ENCODE measurements around the gene ARFGEF2.
A peak's percentile ranks its signal among the peaks of the same experiment; 100 is the strongest.

Gene ARFGEF2

GRCh38 chr20:48899881-48900280 lies 21.6 kb upstream of the ARFGEF2 start:
- no peak for DNase-seq

GRCh38 chr20:48901326-48901725 lies 20.2 kb upstream of the ARFGEF2 start:
- DNase-seq = no peak

- DNase-seq = no peak
Observed at GRCh38 chr20:48903705-48904104, 17.8 kb upstream of the ARFGEF2 start.

- peak; percentile 60 for DNase-seq
Observed at GRCh38 chr20:48904566-48905296, 16.8 kb upstream of the ARFGEF2 start.

GRCh38 chr20:48905297-48905647 lies 16.2 kb upstream of the ARFGEF2 start:
- no peak for DNase-seq

GRCh38 chr20:48906221-48906877 lies 15.2 kb upstream of the ARFGEF2 start:
- no peak for DNase-seq

GRCh38 chr20:48908656-48909319 lies 12.7 kb upstream of the ARFGEF2 start:
- no peak for DNase-seq

GRCh38 chr20:48909910-48910309 lies 11.6 kb upstream of the ARFGEF2 start:
- no peak for DNase-seq

- no peak for DNase-seq
Observed at GRCh38 chr20:48910347-48910781, 11.1 kb upstream of the ARFGEF2 start.

- DNase-seq = no peak
Observed at GRCh38 chr20:48912065-48912464, 9.4 kb upstream of the ARFGEF2 start.

GRCh38 chr20:48916699-48917098 lies 4.8 kb upstream of the ARFGEF2 start:
- DNase-seq = no peak

GRCh38 chr20:48919336-48919881 lies 2.1 kb upstream of the ARFGEF2 start:
- DNase-seq = peak; percentile 66

- DNase-seq = peak; percentile 76
Observed at GRCh38 chr20:48919882-48920526, 1.5 kb upstream of the ARFGEF2 start.

GRCh38 chr20:48920527-48921167 lies 864 bp upstream of the ARFGEF2 start:
- no peak for DNase-seq

- DNase-seq = peak; percentile 85
Observed at GRCh38 chr20:48921883-48922820, 641 bp downstream of the ARFGEF2 start.

GRCh38 chr20:48923149-48923718 lies 1.7 kb downstream of the ARFGEF2 start:
- no peak for DNase-seq

- no peak for DNase-seq
Observed at GRCh38 chr20:48924756-48925109, 3.2 kb downstream of the ARFGEF2 start.

GRCh38 chr20:48926267-48926666 lies 4.8 kb downstream of the ARFGEF2 start:
- no peak for DNase-seq

GRCh38 chr20:48926821-48927220 lies 5.3 kb downstream of the ARFGEF2 start:
- DNase-seq = no peak

- no peak for DNase-seq
Observed at GRCh38 chr20:48928832-48929725, 7.6 kb downstream of the ARFGEF2 start.

All from islet precursor cell (in vitro differentiated cells).